CD14-positive monocyte (primary cell): ENCODE measurements around the gene CCDC149. TPM values are rescaled to one million over a fixed set of nuclear protein-coding genes. Genes with fewer than 3 reads are reported as not detected.

Experiments
- DNase-seq, 3 donors: peaks; one replicate each; pipeline ENCODE4 v3.0.0-alpha.2; 2011 to 2022
- H2AFZ ChIP-seq: 2 replicates; pipeline ENCODE4 v1.6.0; 2012; ENCODE audit warnings: mild to moderate bottlenecking, low read depth, low read length, inconsistent platforms; ENCODE audit not compliant: insufficient read depth, poor library complexity, severe bottlenecking
- H3K27ac ChIP-seq, 2 donors: 1 replicate in 1 of 2; 2 replicates in 1 of 2; pipeline ENCODE4 v1.5.1; 2012 to 2013; ENCODE audit warnings: low read length in 2 of 2, control low read depth in 1 of 2, inconsistent platforms in 1 of 2, low read depth in 1 of 2, mild to moderate bottlenecking in 1 of 2
- H3K27me3 ChIP-seq, 2 donors: one replicate each; pipeline versions ENCODE4 v1.6.0 to v1.6.1; 2011 to 2013; ENCODE audit warnings: low read length in 2 of 2; ENCODE audit not compliant: control insufficient read depth in 2 of 2, insufficient read depth in 2 of 2
- H3K36me3 ChIP-seq, 2 donors: replicated peaks in 1 of 2; 1 replicate in 1 of 2; 2 replicates in 1 of 2; pipeline versions ENCODE4 v1.5.1 to v1.6.1; 2012 to 2013; ENCODE audit warnings: low read length in 2 of 2, control low read depth in 1 of 2, inconsistent platforms in 1 of 2, mild to moderate bottlenecking in 1 of 2; ENCODE audit not compliant: insufficient read depth in 2 of 2, control insufficient read depth in 1 of 2
- H3K4me1 ChIP-seq, 2 donors: 1 replicate in 1 of 2; 2 replicates in 1 of 2; pipeline versions ENCODE4 v1.5.1 to v1.6.1; 2012 to 2013; ENCODE audit warnings: low read length in 2 of 2, control low read depth in 1 of 2, inconsistent platforms in 1 of 2, mild to moderate bottlenecking in 1 of 2, moderate library complexity in 1 of 2; ENCODE audit not compliant: insufficient read depth in 2 of 2, control insufficient read depth in 1 of 2
- H3K4me2 ChIP-seq: replicated peaks from 2 replicates; pipeline ENCODE3; 2012; ENCODE audit warnings: low read length, moderate library complexity, mild to moderate bottlenecking; ENCODE audit not compliant: poor library complexity, severe bottlenecking; ENCODE audit errors: extremely low read depth
- H3K4me3 ChIP-seq, 3 experiments: fragments of 200-600 bp in 1 of 3; sonication (generic) in 1 of 3; replicated peaks in 1 of 3; 1 replicate in 2 of 3; 2 replicates in 1 of 3; pipeline ENCODE4 v1.5.1; 2011 to 2013; ENCODE audit warnings: low read length in 3 of 3, mild to moderate bottlenecking in 3 of 3, control low read depth in 2 of 3, low read depth in 2 of 3, inconsistent platforms in 1 of 3, moderate library complexity in 1 of 3
- H3K79me2 ChIP-seq: 2 replicates; pipeline ENCODE4 v1.6.0; 2012; ENCODE audit warnings: mild to moderate bottlenecking, control low read depth, inconsistent platforms, low read length, moderate library complexity; ENCODE audit not compliant: insufficient read depth
- H3K9ac ChIP-seq: 2 replicates; pipeline ENCODE4 v1.6.0; 2017; ENCODE audit warnings: low read length, mild to moderate bottlenecking; ENCODE audit not compliant: insufficient read depth, poor library complexity, severe bottlenecking
- H3K9me3 ChIP-seq, 2 donors: replicated peaks in 1 of 2; 1 replicate in 1 of 2; 2 replicates in 1 of 2; pipeline versions ENCODE4 v1.5.1 to v1.6.1; 2012 to 2013; ENCODE audit warnings: low read length in 2 of 2, control low read depth in 1 of 2; ENCODE audit not compliant: control insufficient read depth in 1 of 2, insufficient read depth in 1 of 2
- H4K20me1 ChIP-seq: 2 replicates; pipeline ENCODE4 v1.6.0; 2012; ENCODE audit warnings: mild to moderate bottlenecking, low read length, control low read depth, moderate library complexity; ENCODE audit not compliant: insufficient read depth
- H3K27ac Mint-ChIP-seq, 7 donors: one replicate each; pipeline ENCODE4 v1.8.0; 2020; ENCODE audit warnings: mild to moderate bottlenecking in 7 of 7, mixed read lengths in 7 of 7, moderate library complexity in 6 of 7, inconsistent platforms in 2 of 7
- H3K27me3 Mint-ChIP-seq, 3 donors: one replicate each; pipeline ENCODE4 v1.8.0; 2021 to 2022; ENCODE audit warnings: low read depth in 3 of 3, mild to moderate bottlenecking in 3 of 3, mixed read lengths in 3 of 3, moderate library complexity in 3 of 3, inconsistent platforms in 1 of 3
- H3K36me3 Mint-ChIP-seq, 2 donors: one replicate each; pipeline ENCODE4 v1.8.0; 2020; ENCODE audit warnings: mixed read lengths in 2 of 2, inconsistent platforms in 1 of 2, mild to moderate bottlenecking in 1 of 2
- H3K4me1 Mint-ChIP-seq: one replicate; pipeline ENCODE4 v1.8.0; 2020; ENCODE audit warnings: mild to moderate bottlenecking, mixed read lengths
- H3K4me3 Mint-ChIP-seq, 2 donors: one replicate each; pipeline ENCODE4 v1.8.0; 2020; ENCODE audit warnings: mild to moderate bottlenecking in 2 of 2, mixed read lengths in 2 of 2, moderate library complexity in 1 of 2
- H3K9me3 Mint-ChIP-seq, 7 donors: one replicate each; pipeline ENCODE4 v1.8.0; 2020 to 2022; ENCODE audit warnings: mixed read lengths in 7 of 7, mild to moderate bottlenecking in 6 of 7, moderate library complexity in 6 of 7, inconsistent platforms in 2 of 7
- WGBS: methylation state at CpG from one replicate; pipeline ENCODE4 v1.1.5; 2013; ENCODE audit warnings: missing lambda C conversion rate; ENCODE audit not compliant: insufficient coverage; 5-methylcytosine and 5-hydroxymethylcytosine counted together
- intact Hi-C, 2 donors: fragments of 100-400 bp; cut with micrococcal nuclease; formaldehyde crosslinking; loops; one replicate each; pipeline versions ENCODE4 v1.15.0 to v1.15.1; 2023
- polyA plus RNA-seq, 3 donors: library from polyadenylated mRNA; depleted of rRNA in 1 of 3; unstranded in 2 of 3; stranded (reverse) in 1 of 3; fragments of 300-500 nt in 2 of 3; fragments of >200 nt in 1 of 3; fragmentation: Illumina TruSeq in 2 of 3; gene quantifications; 1 replicate in 2 of 3; 2 replicates in 1 of 3; pipeline ENCODE4 v1.2.3, GENCODE V29; 2012 to 2021
- TF ChIP-seq, protein P1 (sequence below): fragments of 200-600 bp; IDR thresholded peaks from one replicate; pipeline ENCODE4 v1.8.0; 2022; ENCODE audit warnings: antibody characterized with exemption, mild to moderate bottlenecking

CCDC149 gene
- polyA plus RNA-seq, 3 donors: 5.5 to 15.8 (median 14.9) TPM

- H3K4me3 Mint-ChIP-seq: no peak overlapping the region
- no peak overlapping the region for H2AFZ ChIP-seq
- H3K4me2 ChIP-seq: no peak overlapping the region
- no peak overlapping the region for H3K27ac ChIP-seq
- TF ChIP-seq, protein P1, sequence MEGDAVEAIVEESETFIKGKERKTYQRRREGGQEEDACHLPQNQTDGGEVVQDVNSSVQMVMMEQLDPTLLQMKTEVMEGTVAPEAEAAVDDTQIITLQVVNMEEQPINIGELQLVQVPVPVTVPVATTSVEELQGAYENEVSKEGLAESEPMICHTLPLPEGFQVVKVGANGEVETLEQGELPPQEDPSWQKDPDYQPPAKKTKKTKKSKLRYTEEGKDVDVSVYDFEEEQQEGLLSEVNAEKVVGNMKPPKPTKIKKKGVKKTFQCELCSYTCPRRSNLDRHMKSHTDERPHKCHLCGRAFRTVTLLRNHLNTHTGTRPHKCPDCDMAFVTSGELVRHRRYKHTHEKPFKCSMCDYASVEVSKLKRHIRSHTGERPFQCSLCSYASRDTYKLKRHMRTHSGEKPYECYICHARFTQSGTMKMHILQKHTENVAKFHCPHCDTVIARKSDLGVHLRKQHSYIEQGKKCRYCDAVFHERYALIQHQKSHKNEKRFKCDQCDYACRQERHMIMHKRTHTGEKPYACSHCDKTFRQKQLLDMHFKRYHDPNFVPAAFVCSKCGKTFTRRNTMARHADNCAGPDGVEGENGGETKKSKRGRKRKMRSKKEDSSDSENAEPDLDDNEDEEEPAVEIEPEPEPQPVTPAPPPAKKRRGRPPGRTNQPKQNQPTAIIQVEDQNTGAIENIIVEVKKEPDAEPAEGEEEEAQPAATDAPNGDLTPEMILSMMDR: no peak
- H3K9me3 ChIP-seq: no peaks in the 10 kb centered on the region
- peaks cover 11 to 15% of the 10 kb centered on the region in 2 donors for H3K4me1 ChIP-seq
- H3K36me3 ChIP-seq: no peaks in the 10 kb centered on the region
- H3K9ac ChIP-seq: no peak overlapping the region
- no peaks in the 10 kb centered on the region for H4K20me1 ChIP-seq
- peaks cover 0 to 9% (median 2%) of the 10 kb centered on the region in 3 donors for H3K27me3 Mint-ChIP-seq
- H3K9me3 Mint-ChIP-seq: peaks cover 0 to 4% (median 0%) of the 10 kb centered on the region in 7 donors
- intact Hi-C loops: no loop called here
- H3K4me3 ChIP-seq: no peak overlapping the region
- peaks cover 0 to 4% of the 10 kb centered on the region in 2 donors for H3K27me3 ChIP-seq
- WGBS: 83% methylated on average over 5 of the region's 11 CpGs
- H3K36me3 Mint-ChIP-seq: no peaks in the 10 kb centered on the region
- H3K4me1 Mint-ChIP-seq: peaks cover 22% of the 10 kb centered on the region
- DNase-seq: no peak
- H3K27ac Mint-ChIP-seq: no peak overlapping the region
- no peaks in the 10 kb centered on the region for H3K79me2 ChIP-seq
Measured at GRCh38 chr4:24777536-24778463, 135.0 kb downstream of the CCDC149 start.

DNA sequence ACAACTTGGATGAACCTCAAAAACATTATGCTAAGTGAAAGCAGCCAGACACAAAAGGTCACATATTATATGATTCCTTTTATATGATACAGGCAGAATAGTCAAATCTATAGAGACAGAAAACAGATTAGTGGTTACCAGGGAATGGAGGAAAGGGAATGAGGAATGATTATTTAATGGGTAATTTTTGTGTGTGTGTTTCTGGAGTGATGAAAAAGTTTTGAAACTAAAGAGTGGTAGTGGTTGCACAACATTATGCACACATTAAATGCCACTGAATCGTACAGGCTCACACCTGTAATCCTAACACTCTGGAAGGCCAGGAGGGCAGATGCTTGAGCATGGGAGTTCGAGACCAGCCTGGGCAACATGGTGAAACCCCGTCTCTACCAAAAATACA is 137.1 kb downstream of the CCDC149 start:
- Histone ChIP-seq H3K27ac (no peak overlapping the region), H3K27me3 (peaks cover 0 to 2% of the 10 kb centered on the region in 2 donors), H3K36me3 (no peaks in the 10 kb centered on the region), H3K79me2 (no peaks in the 10 kb centered on the region), H4K20me1 (no peaks in the 10 kb centered on the region), H3K9ac (no peak overlapping the region), H2AFZ (no peak overlapping the region), H3K4me1 (peaks cover 11 to 15% of the 10 kb centered on the region in 2 donors), H3K4me2 (no peak overlapping the region), H3K4me3 (no peak overlapping the region), H3K9me3 (no peaks in the 10 kb centered on the region)
- intact Hi-C loops: no loop called here
- no peaks in the 10 kb centered on the region for H3K36me3 Mint-ChIP-seq
- peaks cover 0 to 9% (median 3%) of the 10 kb centered on the region in 3 donors for H3K27me3 Mint-ChIP-seq
- no peak overlapping the region for H3K27ac Mint-ChIP-seq
- TF ChIP-seq, protein P1: no peak
- DNase-seq: no peak
- no peak overlapping the region for H3K4me3 Mint-ChIP-seq
- H3K4me1 Mint-ChIP-seq: peaks cover 22% of the 10 kb centered on the region
- H3K9me3 Mint-ChIP-seq: peaks cover 0 to 4% (median 0%) of the 10 kb centered on the region in 7 donors
- WGBS: no CpG with 5 or more reads among the region's 3 CpGs
